IMR-90 (cell line): Measurements from ENCODE around the gene TNF.

Experiments
- CEBPB ChIP-seq: IDR thresholded peaks from 2 replicates; pipeline ENCODE4 v1.6.1; 2012; ENCODE audit warnings: low read depth, low read length, improper control_type of control experiment
- MXI1 ChIP-seq: IDR thresholded peaks from 2 replicates; pipeline ENCODE4 v1.6.1; 2012; ENCODE audit warnings: low read depth, mild to moderate bottlenecking, low read length, moderate library complexity, borderline replicate concordance
- POLR2A ChIP-seq: IDR thresholded peaks from 2 replicates; pipeline ENCODE4 v1.6.1; 2012; ENCODE audit warnings: mild to moderate bottlenecking, low read depth, low read length
- RFX5 ChIP-seq: IDR thresholded peaks from 2 replicates; pipeline ENCODE4 v1.8.0; 2012; ENCODE audit warnings: low read depth, mild to moderate bottlenecking, low read length, moderate library complexity
- TF ChIP-seq, protein P1 (sequence below): conservative IDR thresholded peaks from 2 replicates; pipeline ENCODE4 v1.5.1; 2012; ENCODE audit warnings: mild to moderate bottlenecking, low read depth, low read length, improper control_type of control experiment
- TF ChIP-seq, protein P2 (sequence below): fragments of 150-350 bp; IDR thresholded peaks from 2 replicates; pipeline ENCODE4 v1.6.1; 2017; ENCODE audit warnings: mild to moderate bottlenecking, antibody characterized with exemption, low read length, low read depth

DNA sequence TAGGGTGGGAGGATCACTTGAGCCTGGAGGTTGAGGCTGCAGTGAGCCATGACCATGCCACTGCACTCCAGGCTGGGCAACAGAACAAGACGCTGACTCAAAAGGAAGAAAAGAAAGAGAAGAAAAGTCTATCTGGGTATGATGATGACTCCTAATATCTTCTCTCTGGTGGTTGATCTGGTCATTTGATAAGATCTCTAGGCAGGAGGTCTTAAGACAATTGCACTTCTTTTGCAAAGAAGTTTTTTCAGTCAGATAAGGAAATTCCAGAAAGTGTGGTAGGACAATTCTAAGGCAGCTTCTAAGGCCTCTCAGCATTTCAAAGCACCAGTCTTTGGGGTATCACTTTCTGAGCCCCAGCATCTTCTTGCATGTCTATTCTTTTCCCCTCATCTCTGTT, 32.0 kb downstream of the TNF start:
- TF ChIP-seq CEBPB, result no peak
- TF ChIP-seq, protein P1, sequence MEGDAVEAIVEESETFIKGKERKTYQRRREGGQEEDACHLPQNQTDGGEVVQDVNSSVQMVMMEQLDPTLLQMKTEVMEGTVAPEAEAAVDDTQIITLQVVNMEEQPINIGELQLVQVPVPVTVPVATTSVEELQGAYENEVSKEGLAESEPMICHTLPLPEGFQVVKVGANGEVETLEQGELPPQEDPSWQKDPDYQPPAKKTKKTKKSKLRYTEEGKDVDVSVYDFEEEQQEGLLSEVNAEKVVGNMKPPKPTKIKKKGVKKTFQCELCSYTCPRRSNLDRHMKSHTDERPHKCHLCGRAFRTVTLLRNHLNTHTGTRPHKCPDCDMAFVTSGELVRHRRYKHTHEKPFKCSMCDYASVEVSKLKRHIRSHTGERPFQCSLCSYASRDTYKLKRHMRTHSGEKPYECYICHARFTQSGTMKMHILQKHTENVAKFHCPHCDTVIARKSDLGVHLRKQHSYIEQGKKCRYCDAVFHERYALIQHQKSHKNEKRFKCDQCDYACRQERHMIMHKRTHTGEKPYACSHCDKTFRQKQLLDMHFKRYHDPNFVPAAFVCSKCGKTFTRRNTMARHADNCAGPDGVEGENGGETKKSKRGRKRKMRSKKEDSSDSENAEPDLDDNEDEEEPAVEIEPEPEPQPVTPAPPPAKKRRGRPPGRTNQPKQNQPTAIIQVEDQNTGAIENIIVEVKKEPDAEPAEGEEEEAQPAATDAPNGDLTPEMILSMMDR, result no peak
- TF ChIP-seq POLR2A, result no peak
- TF ChIP-seq RFX5, result no peak
- TF ChIP-seq, protein P2, sequence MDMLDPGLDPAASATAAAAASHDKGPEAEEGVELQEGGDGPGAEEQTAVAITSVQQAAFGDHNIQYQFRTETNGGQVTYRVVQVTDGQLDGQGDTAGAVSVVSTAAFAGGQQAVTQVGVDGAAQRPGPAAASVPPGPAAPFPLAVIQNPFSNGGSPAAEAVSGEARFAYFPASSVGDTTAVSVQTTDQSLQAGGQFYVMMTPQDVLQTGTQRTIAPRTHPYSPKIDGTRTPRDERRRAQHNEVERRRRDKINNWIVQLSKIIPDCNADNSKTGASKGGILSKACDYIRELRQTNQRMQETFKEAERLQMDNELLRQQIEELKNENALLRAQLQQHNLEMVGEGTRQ, result no peak
- TF ChIP-seq MXI1, result no peak
